Upper lobe of right lung (tissue), 1 donor: Measurements from ENCODE around the gene OR8U1. TPM values are rescaled to one million over a fixed set of nuclear protein-coding genes. Genes with fewer than 3 reads are reported as not detected.

Source experiments
- ATAC-seq: fragments of 200-7000 bp; cut with Tn5 transposase; one replicate; pipeline ENCODE4 v1.9.1; 2020; ENCODE audit warnings: mild to moderate bottlenecking, moderate library complexity
- DNase-seq: peaks from one replicate; pipeline ENCODE4 v3.0.0-alpha.2; 2020
- H3K27ac ChIP-seq: fragments of 200-600 bp; one replicate; pipeline ENCODE4 v1.8.0; 2022
- H3K27me3 ChIP-seq: fragments of 200-600 bp; one replicate; pipeline ENCODE4 v1.8.0; 2022; ENCODE audit warnings: mild to moderate bottlenecking
- H3K36me3 ChIP-seq: fragments of 200-600 bp; one replicate; pipeline ENCODE4 v1.8.0; 2022
- H3K4me1 ChIP-seq: fragments of 200-600 bp; one replicate; pipeline ENCODE4 v1.8.0; 2022
- H3K4me3 ChIP-seq: fragments of 200-600 bp; one replicate; pipeline ENCODE4 v1.8.0; 2022; ENCODE audit warnings: mild to moderate bottlenecking
- H3K9me3 ChIP-seq: fragments of 200-600 bp; one replicate; pipeline ENCODE4 v1.8.0; 2022
- CTCF ChIP-seq: fragments of 200-600 bp; IDR thresholded peaks from one replicate; pipeline ENCODE4 v1.8.0; 2022; ENCODE audit warnings: antibody characterized with exemption
- intact Hi-C: fragments of 100-400 bp; cut with DNase I; formaldehyde crosslinking; loops from one replicate; pipeline ENCODE4 v1.11.0; 2022
- total RNA-seq: library from RNA; stranded (reverse); fragmentation: NEBNext Ultra II Directional; extraction: Animal tissue kit (Norgen Biotek cat#: 25700); gene quantifications from one replicate; pipeline ENCODE4 v1.2.1, GENCODE V29; 2021
- donor health status: DM: no; HTN: yes; CAD: no; lungs with severe emphysema.

OR8U1 gene
- total RNA-seq, 1 donor from 2014 or later = not detected

DNA sequence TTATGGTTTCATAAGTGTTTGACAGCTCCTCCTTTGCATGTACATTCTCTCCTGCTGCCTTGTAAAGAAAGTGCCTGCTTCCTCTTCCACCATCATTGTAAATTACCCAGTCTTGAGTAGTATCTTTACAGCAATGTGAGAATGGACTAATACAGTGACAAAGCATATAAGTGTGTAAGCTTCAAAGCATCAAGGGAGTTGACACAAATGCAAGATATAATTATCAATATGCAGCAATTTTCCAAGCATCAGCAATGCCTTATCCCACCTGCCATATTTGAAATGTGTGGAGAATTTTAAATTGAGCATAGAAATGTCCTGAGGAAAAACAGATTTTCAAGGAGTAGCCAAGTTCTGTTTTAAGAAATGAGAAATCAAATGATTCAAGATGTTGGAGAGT is 35.4 kb downstream of the OR8U1 start:
- Histone ChIP-seq H3K9me3 (no peaks in the 10 kb centered on the region), H3K36me3 (no peaks in the 10 kb centered on the region), H3K27ac (no peak overlapping the region), H3K4me1 (no peaks in the 10 kb centered on the region), H3K27me3 (no peaks in the 10 kb centered on the region), H3K4me3 (no peak overlapping the region)
- intact Hi-C loops = no loop called here
- no peak for ATAC-seq
- no peak for DNase-seq
- TF ChIP-seq CTCF = no peak

GRCh38 chr11:56412396-56412795 is 37.0 kb downstream of the OR8U1 start, which contains the start of gene OR5AL1:
OR5AL1 (plus strand) TSS chr11:56412696.
- no peaks in the 10 kb centered on the region for H3K9me3 ChIP-seq
- no peak for TF ChIP-seq CTCF
- no peak within 1 kb of the TSS for H3K27ac ChIP-seq
- H3K4me1 ChIP-seq = no peaks in the 10 kb centered on the region
- ATAC-seq = no peak
- intact Hi-C loops = no loop called here
- no peak within 1 kb of the TSS for H3K4me3 ChIP-seq
- H3K36me3 ChIP-seq = no peaks in the 10 kb centered on the region
- H3K27me3 ChIP-seq = no peaks in the 10 kb centered on the region
- no peak for DNase-seq

Other genes with a start within 250 kb of the OR8U1 start
- gene OR8J3, start 235.4 kb upstream of the OR8U1 start, total RNA-seq = not detected
- gene OR8K5, start 215.3 kb upstream of the OR8U1 start, total RNA-seq = not detected
- gene OR5J2, start 199.0 kb upstream of the OR8U1 start, total RNA-seq = not detected
- not detected for gene OR5T2, start 141.4 kb upstream of the OR8U1 start, total RNA-seq
- not detected for gene OR5T3, start 123.4 kb upstream of the OR8U1 start, total RNA-seq
- not detected for gene OR5T1, start 101.5 kb upstream of the OR8U1 start, total RNA-seq
- not detected for gene OR8H1, start 83.4 kb upstream of the OR8U1 start, total RNA-seq
- not detected for gene OR8K3, start 60.5 kb upstream of the OR8U1 start, total RNA-seq
- not detected for gene OR8K1, start 29.6 kb upstream of the OR8U1 start, total RNA-seq
- not detected for gene OR8J1, start 21.3 kb upstream of the OR8U1 start, total RNA-seq
- not detected for gene OR5AL1, start 37.1 kb downstream of the OR8U1 start, total RNA-seq
- gene OR5M3, start 97.7 kb downstream of the OR8U1 start, total RNA-seq = not detected
- gene OR5M8, start 115.7 kb downstream of the OR8U1 start, total RNA-seq = not detected
- gene OR5M11, start 167.6 kb downstream of the OR8U1 start, total RNA-seq = not detected
- not detected for gene OR5M10, start 202.1 kb downstream of the OR8U1 start, total RNA-seq
- not detected for gene OR5M1, start 239.2 kb downstream of the OR8U1 start, total RNA-seq